Keratinocyte (primary cell): ENCODE results near the gene DNASE1L3. TPM values are rescaled to one million over a fixed set of nuclear protein-coding genes. Genes with fewer than 3 reads are reported as not detected.

ENCODE experiments used
- DNase-seq: peaks from one replicate; pipeline ENCODE4 v3.0.0-alpha.2; 2011; ENCODE audit warnings: low read depth, missing footprints, low spot score
- FAIRE-seq: peaks from 2 replicates; lab custom pipeline; 2011; peaks lifted over from hg19 to GRCh38; lab: Jason Lieb, UNC
- H2AFZ ChIP-seq: 2 replicates; pipeline ENCODE4 v1.6.0; 2012; ENCODE audit warnings: low read length, control low read depth, inconsistent platforms; ENCODE audit not compliant: control insufficient read depth
- H3K27ac ChIP-seq: 2 replicates; pipeline ENCODE4 v1.5.1; 2011; ENCODE audit warnings: low read length; ENCODE audit not compliant: control insufficient read depth, insufficient read depth
- H3K27me3 ChIP-seq: 3 replicates; pipeline ENCODE4 v1.6.0; 2011; ENCODE audit warnings: low read length; ENCODE audit not compliant: control insufficient read depth, insufficient read depth; ENCODE audit errors: extremely low read depth
- H3K36me3 ChIP-seq, 2 experiments: 2 replicates in 1 of 2; 3 replicates in 1 of 2; pipeline ENCODE4 v1.5.1; 2011; ENCODE audit warnings: low read length in 2 of 2, mild to moderate bottlenecking in 1 of 2; ENCODE audit not compliant: control insufficient read depth in 2 of 2, insufficient read depth in 2 of 2; ENCODE audit errors: extremely low read depth in 1 of 2
- H3K4me1 ChIP-seq: 3 replicates; pipeline ENCODE4 v1.5.1; 2011; ENCODE audit warnings: low read length; ENCODE audit not compliant: control insufficient read depth, insufficient read depth; ENCODE audit errors: extremely low read depth
- H3K4me2 ChIP-seq: 3 replicates; pipeline ENCODE4 v1.6.0; 2011; ENCODE audit warnings: low read depth, low read length; ENCODE audit not compliant: control insufficient read depth, insufficient read depth; ENCODE audit errors: extremely low read depth
- H3K4me3 ChIP-seq, 3 experiments: fragments of 200-600 bp in 1 of 3; sonication (generic) in 1 of 3; 2 replicates in 2 of 3; 3 replicates in 1 of 3; pipeline ENCODE4 v1.5.1; 2011 to 2016; ENCODE audit warnings: low read length in 3 of 3, mild to moderate bottlenecking in 3 of 3, control low read depth in 2 of 3, inconsistent platforms in 1 of 3, low read depth in 1 of 3, mixed read lengths in 1 of 3, mixed run types in 1 of 3, moderate library complexity in 1 of 3; ENCODE audit not compliant: control insufficient read depth in 2 of 3, insufficient read depth in 2 of 3; ENCODE audit errors: extremely low read depth in 1 of 3
- H3K79me2 ChIP-seq: 2 replicates; pipeline ENCODE4 v1.6.0; 2012; ENCODE audit warnings: low read length; ENCODE audit not compliant: control insufficient read depth, insufficient read depth
- H3K9ac ChIP-seq: 3 replicates; pipeline ENCODE4 v1.6.0; 2011; ENCODE audit warnings: low read length; ENCODE audit not compliant: control insufficient read depth, insufficient read depth; ENCODE audit errors: extremely low read depth
- H3K9me1 ChIP-seq: 3 replicates; pipeline ENCODE4 v1.6.0; 2011; ENCODE audit warnings: low read length; ENCODE audit not compliant: control insufficient read depth, insufficient read depth; ENCODE audit errors: extremely low read depth
- H3K9me3 ChIP-seq: 2 replicates; pipeline ENCODE4 v1.5.1; 2012; ENCODE audit warnings: low read depth, low read length; ENCODE audit not compliant: control insufficient read depth
- H4K20me1 ChIP-seq: 3 replicates; pipeline ENCODE4 v1.6.0; 2011; ENCODE audit warnings: low read length; ENCODE audit not compliant: control insufficient read depth, insufficient read depth; ENCODE audit errors: extremely low read depth
- CTCF ChIP-seq, 3 experiments: IDR thresholded peaks in 1 of 3; conservative IDR thresholded peaks in 1 of 3; optimal IDR thresholded peaks in 1 of 3; 2 replicates in 2 of 3; 3 replicates in 1 of 3; pipeline versions ENCODE3 to v1.5.1; 2011; ENCODE audit warnings: low read length in 3 of 3, mild to moderate bottlenecking in 3 of 3, moderate library complexity in 2 of 3, control low read depth in 1 of 3, inconsistent platforms in 1 of 3; ENCODE audit not compliant: insufficient read depth in 2 of 3; ENCODE audit errors: extremely low read depth in 1 of 3
- EZH2 ChIP-seq: IDR thresholded peaks from one replicate; pipeline ENCODE4 v1.6.1; 2012; ENCODE audit warnings: inconsistent platforms, mild to moderate bottlenecking, low read length, moderate library complexity
- dilution Hi-C: fragments of 300-500 bp; cut with MboI; formaldehyde crosslinking; loops from one replicate; pipeline ENCODE4 v1.7.0; 2020; ENCODE audit warnings: low sequenced_read_pairs; ENCODE audit not compliant: extremely low pct_ligation_motif_present
- polyA plus RNA-seq, 5 experiments: library from polyadenylated mRNA; depleted of rRNA in 3 of 5; stranded (reverse) in 3 of 5; stranded (forward) in 1 of 5; unstranded in 1 of 5; fragments of >200 nt; gene quantifications; 1 replicate in 1 of 5; 2 replicates in 3 of 5; 3 replicates in 1 of 5; pipeline versions ENCODE4 v1.2.1 to v1.2.3, GENCODE V29; 2011 to 2012; ENCODE audit warnings: missing spikeins in 2 of 5, low read depth in 1 of 5, low replicate concordance in 1 of 5

DNASE1L3 gene
- polyA plus RNA-seq, 1 donor (not counting 4 experiments of a cell fraction or from before 2014, with no cell fraction given) = 1.9 TPM

GRCh38 chr3:58258392-58259055 is 47.8 kb upstream of the DNASE1L3 start:
- Histone ChIP-seq H3K79me2 (no peaks in the 10 kb centered on the region), H3K4me3 (no peak overlapping the region), H3K9me3 (no peaks in the 10 kb centered on the region), H4K20me1 (no peaks in the 10 kb centered on the region), H2AFZ (no peak overlapping the region), H3K9ac (no peak overlapping the region), H3K27me3 (no peaks in the 10 kb centered on the region), H3K4me2 (no peak overlapping the region), H3K4me1 (no peaks in the 10 kb centered on the region), H3K9me1 (no peaks in the 10 kb centered on the region), H3K36me3 (peaks cover 0 to 5% of the 10 kb centered on the region in 2 experiments), H3K27ac (no peak overlapping the region)
- no peak for FAIRE-seq
- TF ChIP-seq CTCF (optimal IDR thresholded peaks at IDR 0.05 in 1 of 3, IDR thresholded peaks at IDR 0.05 in 1 of 3, conservative IDR thresholded peaks at IDR 0.05 in 1 of 3; ENCODE audit: extremely low read depth in 1 of 3, insufficient read depth in 2 of 3, low read length in 3 of 3) (no peak), EZH2 (no peak)
- DNase-seq = no peak
- dilution Hi-C loops = no loop called here

- Histone ChIP-seq H3K4me1 (no peaks in the 10 kb centered on the region), H3K9me3 (no peaks in the 10 kb centered on the region), H3K79me2 (no peaks in the 10 kb centered on the region), H3K27ac (no peak overlapping the region), H3K4me3 (no peak overlapping the region), H2AFZ (no peak overlapping the region), H3K9ac (no peak overlapping the region), H3K36me3 (peaks cover 0 to 5% of the 10 kb centered on the region in 2 experiments), H3K4me2 (no peak overlapping the region), H3K27me3 (no peaks in the 10 kb centered on the region), H3K9me1 (no peaks in the 10 kb centered on the region), H4K20me1 (peaks cover 3% of the 10 kb centered on the region)
- no peak for TF ChIP-seq CTCF (optimal IDR thresholded peaks at IDR 0.05 in 1 of 3, IDR thresholded peaks at IDR 0.05 in 1 of 3, conservative IDR thresholded peaks at IDR 0.05 in 1 of 3; ENCODE audit: extremely low read depth in 1 of 3, insufficient read depth in 2 of 3, low read length in 3 of 3)
- TF ChIP-seq EZH2 = no peak
- dilution Hi-C loops = no loop called here
- no peak for DNase-seq
- no peak for FAIRE-seq
Measured at GRCh38 chr3:58256511-58256910, 45.7 kb upstream of the DNASE1L3 start.
